A172 (cell line): ENCODE results near the gene TMEM174. TPM values are rescaled to one million over a fixed set of nuclear protein-coding genes. Genes with fewer than 3 reads are reported as not detected.

Experiments used
- DNase-seq: peaks from one replicate; pipeline ENCODE4 v3.0.0-alpha.2; 2015; ENCODE audit warnings: low spot score
- total RNA-seq: library from RNA; depleted of rRNA; stranded (reverse); fragments of >200 nt; shearing (Covaris generic); gene quantifications from 2 replicates; pipeline ENCODE4 v1.2.3, GENCODE V29; 2014; rRNA removed

The TMEM174 gene
- total RNA-seq: not detected in 2 replicates

- DNase-seq: no peak
Observed at GRCh38 chr5:73172951-73173350, at the start of gene TMEM174. TMEM174 (plus strand) TSS chr5:73173193; CDS start chr5:73173244, 51 bp downstream.

- no peak for DNase-seq
Observed at GRCh38 chr5:73125289-73125688, 47.7 kb upstream of the TMEM174 start.

GRCh38 chr5:73126381-73126780, 46.6 kb upstream of the TMEM174 start:
- DNase-seq: no peak

- DNase-seq: no peak
Observed at GRCh38 chr5:73126957-73127356, 46.0 kb upstream of the TMEM174 start.

- DNase-seq: peak; percentile 20
Observed at GRCh38 chr5:73129143-73129542, 43.9 kb upstream of the TMEM174 start.

GRCh38 chr5:73130811-73131210, 42.2 kb upstream of the TMEM174 start:
- no peak for DNase-seq

GRCh38 chr5:73131711-73132425, 41.1 kb upstream of the TMEM174 start:
- no peak for DNase-seq

GRCh38 chr5:73132759-73133158, 40.2 kb upstream of the TMEM174 start:
- DNase-seq: no peak

GRCh38 chr5:73135021-73135420, 38.0 kb upstream of the TMEM174 start:
- peak; percentile 77 for DNase-seq

GRCh38 chr5:73135429-73136054, 37.5 kb upstream of the TMEM174 start:
- peak; percentile 71 for DNase-seq

GRCh38 chr5:73136055-73136562, 36.9 kb upstream of the TMEM174 start:
- peak; percentile 60 for DNase-seq

- peak; percentile 44 for DNase-seq
Observed at GRCh38 chr5:73137563-73138530, 35.1 kb upstream of the TMEM174 start.

- DNase-seq: no peak
Observed at GRCh38 chr5:73139485-73139884, 33.5 kb upstream of the TMEM174 start.

- DNase-seq: no peak
Observed at GRCh38 chr5:73140801-73141200, 32.2 kb upstream of the TMEM174 start.

- DNase-seq: no peak
Observed at GRCh38 chr5:73142035-73142434, 31.0 kb upstream of the TMEM174 start.

GRCh38 chr5:73143716-73144115, 29.3 kb upstream of the TMEM174 start:
- DNase-seq: no peak

- DNase-seq: no peak
Observed at GRCh38 chr5:73149540-73149939, 23.5 kb upstream of the TMEM174 start.

- no peak for DNase-seq
Observed at GRCh38 chr5:73150876-73151275, 22.1 kb upstream of the TMEM174 start.

- DNase-seq: no peak
Observed at GRCh38 chr5:73151766-73152410, 21.1 kb upstream of the TMEM174 start.

- no peak for DNase-seq
Observed at GRCh38 chr5:73152411-73153388, 20.3 kb upstream of the TMEM174 start.
